ENCODE measurements around the gene S100A11. TPM values are rescaled to one million over a fixed set of nuclear protein-coding genes. Genes with fewer than 3 reads are reported as not detected.
A peak's percentile ranks its signal among the peaks of the same experiment; 100 is the strongest.

S100A11 gene
- total RNA-seq, 2 experiments from 2014 or later, result 264 to 361 TPM

- Mint-ChIP-seq H3K27me3 (no peaks in the 10 kb centered on the region), H3K27ac (peak overlapping the region; percentile 78), H3K4me3 (peak overlapping the region; percentile 28), H3K9me3 (ENCODE audit: low read depth) (no peaks in the 10 kb centered on the region), H3K4me1 (peaks cover 60% of the 10 kb centered on the region), H3K36me3 (ENCODE audit: low read depth) (peaks cover 63% of the 10 kb centered on the region)
- ChIA-PET CTCF (interaction anchor here (0.8 to 12.5 kb wide), 6 partner anchors 11 to 148 kb away, joined by 3 to 98 read pairs (median 32); no protein-coding TSS in a partner anchor), POLR2A (interaction anchor here (1.5 kb wide), 1 partner anchor 38 kb away, joined by 4 read pairs; no protein-coding TSS in a partner anchor)
- intact Hi-C loops (cut with DNase I, micrococcal nuclease), result loop anchor here (1.0 to 2.0 kb wide), 4 partner anchors 11 to 43 kb away; no protein-coding TSS in a partner anchor
- ATAC-seq, result peak; percentile 92
- peak; percentile 67 for DNase-seq
Observed at GRCh38 chr1:151984313-151984956, 52.4 kb downstream of the S100A11 start.

Other genes starting within 250 kb of the S100A11 start
- 10 to 100 TPM; 18.4 to 19.9 TPM for gene TDRKH, start 246.5 kb downstream of the S100A11 start, total RNA-seq
- under 1 TPM; 0.09 to 0.18 TPM for gene LINGO4, start 231.6 kb downstream of the S100A11 start, total RNA-seq
- gene RORC, start 205.2 kb downstream of the S100A11 start, total RNA-seq, result 1 to 10 TPM; 3.8 to 3.9 TPM
- gene C2CD4D, start 197.2 kb downstream of the S100A11 start, total RNA-seq, result 1 to 10 TPM; 2.1 to 2.4 TPM
- not detected for gene THEM5, start 183.3 kb downstream of the S100A11 start, total RNA-seq
- 10 to 100 TPM; 23.9 to 26.0 TPM for gene THEM4, start 127.5 kb downstream of the S100A11 start, total RNA-seq
- 100 to 1,000 TPM; 230 to 246 TPM for gene S100A10, start 43.1 kb downstream of the S100A11 start, total RNA-seq
- not detected for gene TCHHL1, start 52.1 kb upstream of the S100A11 start, total RNA-seq
- gene TCHH, start 78.4 kb upstream of the S100A11 start, total RNA-seq, result under 1 TPM in 1 of 2 experiments, not detected in 1; 0.05 TPM
- gene RPTN, start 122.2 kb upstream of the S100A11 start, total RNA-seq, result not detected
- not detected for gene HRNR, start 187.2 kb upstream of the S100A11 start, total RNA-seq